BJ (cell line): ENCODE results near the gene ACAA1. TPM values are rescaled to one million over a fixed set of nuclear protein-coding genes. Genes with fewer than 3 reads are reported as not detected.
"Not testable (repeated sequence)": the region's sequence is repeated elsewhere in the genome, so short reads cannot be mapped to it uniquely, and the experiment has no call there.

Experiments
- CTCF ChIA-PET: fragments of 350-600 bp; formaldehyde crosslinking; extraction: SDS; loops from one replicate; lab custom pipeline; 2021; ENCODE audit warnings: antibody characterized with exemption, inconsistent platforms; lab: Yijun Ruan, JAX
- POLR2A ChIA-PET: fragments of 300-600 bp; sonication (Branson Sonifier 250); formaldehyde crosslinking; extraction: SDS; loops from one replicate; lab custom pipeline; 2021; ENCODE audit warnings: antibody characterized with exemption; lab: Charles Lee
- DNase-seq: peaks from one replicate; pipeline ENCODE4 v3.0.0-alpha.2; 2011; ENCODE audit warnings: low read depth
- H3K27me3 ChIP-seq: 2 replicates; pipeline ENCODE4 v1.6.0; 2011; ENCODE audit warnings: low read length; ENCODE audit not compliant: control insufficient read depth, insufficient read depth
- H3K36me3 ChIP-seq: 2 replicates; pipeline ENCODE4 v1.5.1; 2011; ENCODE audit warnings: low read length; ENCODE audit not compliant: control insufficient read depth, insufficient read depth
- H3K4me3 ChIP-seq: 2 replicates; pipeline ENCODE4 v1.5.1; 2011; ENCODE audit warnings: low read depth, mild to moderate bottlenecking, control low read depth, low read length
- CTCF ChIP-seq: IDR thresholded peaks from 2 replicates; pipeline ENCODE4 v1.5.1; 2011; ENCODE audit warnings: low read depth, mild to moderate bottlenecking, control low read depth, inconsistent platforms, low read length, moderate library complexity; ENCODE audit not compliant: insufficient read depth
- polyA plus RNA-seq: library from polyadenylated mRNA; depleted of rRNA; stranded (reverse); fragments of >200 nt; gene quantifications from 2 replicates; pipeline ENCODE4 v1.2.3, GENCODE V29; 2011

Gene ACAA1
- polyA plus RNA-seq, 1 experiment, result 81.8 TPM

GRCh38 chr3:38164952-38165721 lies 28.2 kb upstream of the ACAA1 start, which contains the start of gene OXSR1:
TSS of gene OXSR1 (plus strand) at chr3:38165537. CDS start at chr3:38165877, 340 bp downstream.
- peak within 1 kb of the TSS; percentile 74 for H3K4me3 ChIP-seq
- TF ChIP-seq CTCF, result no peak
- ChIA-PET POLR2A (interaction anchor here (0.6 to 1.5 kb wide), 4 partner anchors 28 to 1098 kb away, joined by 3 to 7 read pairs (median 4); partner anchors contain the start of gene ACAA1), CTCF (interaction anchor here (0.6 to 0.8 kb wide), 2 partner anchors 29 to 82 kb away, joined by 3 read pairs; no protein-coding TSS in a partner anchor)
- DNase-seq, result peak; percentile 99
- H3K36me3 ChIP-seq, result no peaks in the 10 kb centered on the region
- H3K27me3 ChIP-seq, result no peaks in the 10 kb centered on the region

DNA sequence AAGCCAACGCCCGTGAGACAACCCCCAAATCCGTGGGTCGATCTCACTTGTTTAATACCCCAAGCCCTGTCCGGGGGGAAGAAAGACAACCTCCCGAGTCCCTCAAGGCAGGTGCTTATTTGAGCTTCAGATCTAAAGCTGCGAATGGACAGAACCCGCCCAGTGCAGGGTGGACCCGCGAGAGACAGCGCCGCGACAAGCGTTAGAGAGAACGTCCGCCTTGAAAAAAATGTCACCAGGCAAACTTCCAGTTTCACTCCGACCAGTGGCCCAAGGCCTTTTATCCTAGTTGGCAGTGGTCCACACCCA lies 27.7 kb upstream of the ACAA1 start:
- Histone ChIP-seq H3K36me3 (no peaks in the 10 kb centered on the region), H3K27me3 (no peaks in the 10 kb centered on the region), H3K4me3 (peak overlapping the region; percentile 74)
- TF ChIP-seq CTCF, result no peak
- ChIA-PET CTCF (interaction anchor here (0.6 to 0.8 kb wide), 2 partner anchors 29 to 83 kb away, joined by 3 read pairs; no protein-coding TSS in a partner anchor), POLR2A (interaction anchor here (0.6 to 1.5 kb wide), 3 partner anchors 28 to 1098 kb away, joined by 3 to 7 read pairs (median 5); partner anchors contain the start of gene ACAA1)
- DNase-seq, result no peak

GRCh38 chr3:38163841-38164642 lies 27.1 kb upstream of the ACAA1 start:
- no peaks in the 10 kb centered on the region for H3K36me3 ChIP-seq
- ChIA-PET CTCF (interaction anchor here (0.6 to 1.3 kb wide), 3 partner anchors 9 to 30 kb away, joined by 3 to 6 read pairs (median 4); no protein-coding TSS in a partner anchor), POLR2A (interaction anchor here (0.6 to 1.5 kb wide), 3 partner anchors 27 to 1097 kb away, joined by 3 to 7 read pairs (median 5); partner anchors contain the start of gene ACAA1)
- TF ChIP-seq CTCF, result no peak
- no peak for DNase-seq
- H3K27me3 ChIP-seq, result no peaks in the 10 kb centered on the region
- peak overlapping the region; percentile 74 for H3K4me3 ChIP-seq

DNA sequence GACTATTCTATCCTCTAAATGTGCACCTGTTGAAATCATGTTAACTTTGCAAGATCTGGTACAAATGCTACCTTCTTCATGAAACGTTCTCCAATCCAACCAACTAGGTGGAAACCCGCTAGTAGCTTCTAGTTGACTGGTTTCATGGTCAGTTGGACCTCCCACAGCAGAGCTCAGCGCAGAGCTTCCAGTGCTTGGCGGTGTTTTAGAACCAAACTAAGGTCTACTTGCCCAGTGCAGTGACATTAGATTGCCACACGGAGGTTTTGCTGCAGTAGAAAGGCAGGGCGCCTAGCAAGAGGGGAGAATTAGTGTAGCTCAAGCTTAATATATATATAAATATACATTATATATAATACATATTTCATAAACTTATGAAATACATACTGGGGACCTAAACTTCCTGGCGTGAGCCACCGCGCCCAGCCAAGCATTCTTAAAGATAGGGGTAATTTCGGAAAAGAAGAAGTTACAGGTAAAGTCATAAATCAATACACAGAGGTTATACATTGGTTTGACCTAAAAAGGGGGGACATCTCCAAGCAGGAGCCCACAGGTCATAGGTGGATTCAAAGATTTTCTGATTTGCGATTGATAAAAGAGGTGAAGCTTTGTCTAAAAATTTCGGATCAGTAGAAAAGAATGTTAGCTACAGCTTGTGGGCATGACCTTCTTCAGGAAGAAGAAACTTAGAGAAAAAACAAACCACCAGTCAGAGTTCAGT lies 26.4 kb upstream of the ACAA1 start:
- Histone ChIP-seq H3K4me3 (no peak overlapping the region), H3K36me3 (no peaks in the 10 kb centered on the region), H3K27me3 (no peaks in the 10 kb centered on the region)
- ChIA-PET POLR2A (no interaction called here), CTCF (interaction anchor here (0.9 to 1.3 kb wide), 2 partner anchors 8 to 18 kb away, joined by 4 to 6 read pairs; no protein-coding TSS in a partner anchor)
- peak; percentile 15; the same call in 1 of the 2 replicates for TF ChIP-seq CTCF
- DNase-seq, result no peak

DNA sequence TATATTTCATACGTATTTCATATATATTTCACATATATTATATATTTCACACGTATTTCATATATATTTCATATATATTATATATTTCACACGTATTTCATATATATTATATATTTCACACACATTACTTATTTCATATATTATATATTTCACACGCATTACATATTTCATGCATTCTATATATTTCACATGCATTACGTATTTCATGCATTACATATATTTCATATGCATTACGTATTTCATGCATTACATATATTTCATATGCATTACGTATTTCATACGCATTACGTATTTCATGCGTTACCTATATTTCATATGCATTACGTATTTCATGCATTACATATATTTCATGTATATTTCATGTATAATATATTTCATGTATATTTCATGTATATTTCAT lies 23.8 kb upstream of the ACAA1 start:
- POLR2A ChIA-PET, CTCF ChIA-PET, H3K4me3 ChIP-seq, DNase-seq, H3K27me3 ChIP-seq, H3K36me3 ChIP-seq: not testable (repeated sequence)
